Endothelial cell of umbilical vein (primary cell): Measurements from ENCODE around the gene SFMBT2.

ENCODE experiments used
- EZH2 ChIP-seq: IDR thresholded peaks from 2 replicates; pipeline ENCODE4 v1.6.1; 2012; ENCODE audit warnings: borderline replicate concordance, low read depth, mild to moderate bottlenecking, moderate library complexity, low read length, inconsistent platforms; ENCODE audit not compliant: severe bottlenecking
- FOS ChIP-seq: IDR thresholded peaks from 2 replicates; pipeline ENCODE4 v1.6.1; 2011; ENCODE audit warnings: mild to moderate bottlenecking, low read length, moderate library complexity, borderline replicate concordance; ENCODE audit not compliant: insufficient read depth
- JUN ChIP-seq: IDR thresholded peaks from 2 replicates; pipeline ENCODE4 v1.6.1; 2011; ENCODE audit warnings: borderline replicate concordance, low read depth; ENCODE audit not compliant: insufficient read length, insufficient read depth
- MYC ChIP-seq: IDR thresholded peaks from one replicate; pipeline ENCODE4 v1.6.1; 2011; ENCODE audit warnings: mild to moderate bottlenecking, low read depth, low read length
- POLR2A ChIP-seq: IDR thresholded peaks from 2 replicates; pipeline ENCODE4 v1.6.1; 2012; ENCODE audit warnings: low read depth, mild to moderate bottlenecking, control low read depth, low read length
- POLR2AphosphoS5 ChIP-seq: IDR thresholded peaks from 2 replicates; pipeline ENCODE4 v1.6.1; 2012; ENCODE audit warnings: low read depth, mild to moderate bottlenecking, control low read depth, low read length, moderate library complexity; ENCODE audit not compliant: insufficient read depth
- TF ChIP-seq, protein P1 (sequence below), 2 donors: IDR thresholded peaks; 1 replicate in 1 of 2; 2 replicates in 1 of 2; pipeline ENCODE4 v1.5.1; 2011; ENCODE audit warnings: low read length in 2 of 2, mild to moderate bottlenecking in 2 of 2, moderate library complexity in 2 of 2, control low read depth in 1 of 2, inconsistent platforms in 1 of 2, low read depth in 1 of 2; ENCODE audit not compliant: insufficient read depth in 1 of 2; ENCODE audit errors: extremely low read depth in 1 of 2

DNA sequence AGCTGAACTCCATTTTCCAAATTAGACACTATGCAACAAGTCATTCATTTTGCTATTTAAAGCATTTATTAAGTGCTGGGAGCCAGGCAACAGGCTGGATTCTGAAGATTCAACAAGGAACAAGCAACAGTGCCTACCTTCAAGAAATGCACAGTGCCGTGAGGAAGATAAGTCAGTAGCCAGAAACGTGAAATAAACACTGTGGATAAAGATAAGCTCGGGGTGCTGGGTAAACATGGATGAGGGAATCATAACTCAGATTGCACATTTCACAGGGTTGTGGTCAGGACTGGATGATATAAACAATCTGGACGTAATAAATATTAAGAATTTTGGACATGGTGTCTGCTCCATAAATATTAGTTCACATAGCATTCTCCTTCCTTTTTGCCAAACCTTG, 259.3 kb downstream of the SFMBT2 start:
- TF ChIP-seq POLR2A (no peak), FOS (no peak), POLR2AphosphoS5 (no peak), MYC (no peak), JUN (no peak), EZH2 (no peak)
- TF ChIP-seq, protein P1, sequence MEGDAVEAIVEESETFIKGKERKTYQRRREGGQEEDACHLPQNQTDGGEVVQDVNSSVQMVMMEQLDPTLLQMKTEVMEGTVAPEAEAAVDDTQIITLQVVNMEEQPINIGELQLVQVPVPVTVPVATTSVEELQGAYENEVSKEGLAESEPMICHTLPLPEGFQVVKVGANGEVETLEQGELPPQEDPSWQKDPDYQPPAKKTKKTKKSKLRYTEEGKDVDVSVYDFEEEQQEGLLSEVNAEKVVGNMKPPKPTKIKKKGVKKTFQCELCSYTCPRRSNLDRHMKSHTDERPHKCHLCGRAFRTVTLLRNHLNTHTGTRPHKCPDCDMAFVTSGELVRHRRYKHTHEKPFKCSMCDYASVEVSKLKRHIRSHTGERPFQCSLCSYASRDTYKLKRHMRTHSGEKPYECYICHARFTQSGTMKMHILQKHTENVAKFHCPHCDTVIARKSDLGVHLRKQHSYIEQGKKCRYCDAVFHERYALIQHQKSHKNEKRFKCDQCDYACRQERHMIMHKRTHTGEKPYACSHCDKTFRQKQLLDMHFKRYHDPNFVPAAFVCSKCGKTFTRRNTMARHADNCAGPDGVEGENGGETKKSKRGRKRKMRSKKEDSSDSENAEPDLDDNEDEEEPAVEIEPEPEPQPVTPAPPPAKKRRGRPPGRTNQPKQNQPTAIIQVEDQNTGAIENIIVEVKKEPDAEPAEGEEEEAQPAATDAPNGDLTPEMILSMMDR (IDR thresholded peaks at IDR 0.05; ENCODE audit: extremely low read depth in 1 of 2, insufficient read depth in 1 of 2, low read depth in 1 of 2, low read length in 2 of 2): no peak
